ENCODE measurements around the gene WDR11. TPM values are rescaled to one million over a fixed set of nuclear protein-coding genes. Genes with fewer than 3 reads are reported as not detected.
A peak's percentile ranks its signal among the peaks of the same experiment; 100 is the strongest.

Gene WDR11
- 56.7 and 66.5 TPM in 2 replicates for total RNA-seq

GRCh38 chr10:120850911-120851865 lies at the start of gene WDR11:
WDR11 (plus strand) TSS chr10:120851362; CDS start chr10:120851421, 59 bp downstream.
- Histone ChIP-seq H3K36me3 (ENCODE audit: control insufficient read depth, insufficient read depth, low read length) (no peaks in the 10 kb centered on the region), H3K27me3 (ENCODE audit: control insufficient read depth, insufficient read depth, low read length) (no peaks in the 10 kb centered on the region), H3K4me3 (ENCODE audit: low read depth, low read length) (peak within 1 kb of the TSS; percentile 82)
- no peak for TF ChIP-seq CTCF (IDR thresholded peaks at IDR 0.05; ENCODE audit: insufficient read depth, low read length, poor library complexity, severe bottlenecking)
- DNase-seq (ENCODE audit: low read depth) = peak; percentile 43

- DNase-seq (ENCODE audit: low read depth) = no peak
- no peak for TF ChIP-seq CTCF (IDR thresholded peaks at IDR 0.05; ENCODE audit: insufficient read depth, low read length, poor library complexity, severe bottlenecking)
- H3K36me3 ChIP-seq (ENCODE audit: control insufficient read depth, insufficient read depth, low read length) = no peaks in the 10 kb centered on the region
- H3K4me3 ChIP-seq (ENCODE audit: low read depth, low read length) = no peak overlapping the region
- H3K27me3 ChIP-seq (ENCODE audit: control insufficient read depth, insufficient read depth, low read length) = no peaks in the 10 kb centered on the region
Measured at GRCh38 chr10:120802935-120803334, 48.2 kb upstream of the WDR11 start.

GRCh38 chr10:120803972-120804371 lies 47.2 kb upstream of the WDR11 start:
- no peak overlapping the region for H3K4me3 ChIP-seq (ENCODE audit: low read depth, low read length)
- DNase-seq (ENCODE audit: low read depth) = no peak
- H3K36me3 ChIP-seq (ENCODE audit: control insufficient read depth, insufficient read depth, low read length) = no peaks in the 10 kb centered on the region
- no peaks in the 10 kb centered on the region for H3K27me3 ChIP-seq (ENCODE audit: control insufficient read depth, insufficient read depth, low read length)
- no peak for TF ChIP-seq CTCF (IDR thresholded peaks at IDR 0.05; ENCODE audit: insufficient read depth, low read length, poor library complexity, severe bottlenecking)

- DNase-seq (ENCODE audit: low read depth) = no peak
- H3K36me3 ChIP-seq (ENCODE audit: control insufficient read depth, insufficient read depth, low read length) = no peaks in the 10 kb centered on the region
- no peaks in the 10 kb centered on the region for H3K27me3 ChIP-seq (ENCODE audit: control insufficient read depth, insufficient read depth, low read length)
- TF ChIP-seq CTCF (IDR thresholded peaks at IDR 0.05; ENCODE audit: insufficient read depth, low read length, poor library complexity, severe bottlenecking) = peak; percentile 3
- no peak overlapping the region for H3K4me3 ChIP-seq (ENCODE audit: low read depth, low read length)
Measured at GRCh38 chr10:120805014-120805812, 45.9 kb upstream of the WDR11 start.

GRCh38 chr10:120806081-120806480 lies 45.1 kb upstream of the WDR11 start:
- Histone ChIP-seq H3K27me3 (ENCODE audit: control insufficient read depth, insufficient read depth, low read length) (no peaks in the 10 kb centered on the region), H3K4me3 (ENCODE audit: low read depth, low read length) (no peak overlapping the region), H3K36me3 (ENCODE audit: control insufficient read depth, insufficient read depth, low read length) (no peaks in the 10 kb centered on the region)
- no peak for TF ChIP-seq CTCF (IDR thresholded peaks at IDR 0.05; ENCODE audit: insufficient read depth, low read length, poor library complexity, severe bottlenecking)
- DNase-seq (ENCODE audit: low read depth) = no peak

Measured in kidney epithelial cell (primary cell).